Smooth muscle cell (in vitro differentiated cells): ENCODE measurements around the gene SLC11A1. TPM values are rescaled to one million over a fixed set of nuclear protein-coding genes. Genes with fewer than 3 reads are reported as not detected.

Experiments used
- DNase-seq: peaks from one replicate; lab custom pipeline; 2025; ENCODE audit not compliant: unreplicated experiment; lab: John Stamatoyannopoulos, UW
- H2AFZ ChIP-seq: fragments of 200-600 bp; sonication (generic); 2 replicates; pipeline ENCODE4 v1.6.0; 2016; ENCODE audit warnings: antibody characterized with exemption, low read depth, mild to moderate bottlenecking
- H3F3A ChIP-seq: fragments of 200-600 bp; sonication (generic); 2 replicates; pipeline ENCODE4 v1.6.0; 2017; ENCODE audit warnings: antibody characterized with exemption, low read depth
- H3K27ac ChIP-seq: fragments of 200-600 bp; sonication (generic); 2 replicates; pipeline ENCODE4 v1.5.1; 2016; ENCODE audit warnings: low read depth, mild to moderate bottlenecking
- H3K27me3 ChIP-seq: fragments of 200-600 bp; sonication (generic); 2 replicates; pipeline ENCODE4 v1.6.1; 2016; ENCODE audit warnings: low read depth, mild to moderate bottlenecking
- H3K36me3 ChIP-seq: fragments of 200-600 bp; sonication (generic); 2 replicates; pipeline ENCODE4 v1.5.1; 2016; ENCODE audit warnings: low read depth
- H3K4me1 ChIP-seq: fragments of 200-600 bp; sonication (generic); 2 replicates; pipeline ENCODE4 v1.5.1; 2016; ENCODE audit warnings: low read depth
- H3K4me2 ChIP-seq: fragments of 200-600 bp; sonication (generic); 2 replicates; pipeline ENCODE4 v1.6.0; 2016; ENCODE audit warnings: mild to moderate bottlenecking
- H3K4me3 ChIP-seq: fragments of 200-600 bp; sonication (generic); 2 replicates; pipeline ENCODE4 v1.5.1; 2016; ENCODE audit warnings: mild to moderate bottlenecking
- H3K79me2 ChIP-seq: fragments of 200-600 bp; sonication (generic); 2 replicates; pipeline ENCODE4 v1.6.0; 2016; ENCODE audit warnings: low read depth, mild to moderate bottlenecking
- H3K9ac ChIP-seq: fragments of 200-600 bp; sonication (generic); 2 replicates; pipeline ENCODE4 v1.6.0; 2016; ENCODE audit warnings: low read depth
- H3K9me3 ChIP-seq: fragments of 200-600 bp; sonication (generic); replicated peaks from 2 replicates; pipeline ENCODE4 v1.5.1; 2016; ENCODE audit warnings: low read depth
- H4K20me1 ChIP-seq: fragments of 200-600 bp; sonication (generic); 2 replicates; pipeline ENCODE4 v1.6.0; 2016; ENCODE audit warnings: low read depth
- CTCF ChIP-seq: fragments of 200-600 bp; sonication (generic); IDR thresholded peaks from 2 replicates; pipeline ENCODE4 v1.5.1; 2017; ENCODE audit warnings: borderline replicate concordance, mild to moderate bottlenecking, antibody characterized with exemption; ENCODE audit not compliant: insufficient read depth, poor library complexity, severe bottlenecking
- WGBS: methylation state at CpG from one replicate; pipeline ENCODE4 v1.1.7; 2016; ENCODE audit warnings: low lambda C conversion rate; 5-methylcytosine and 5-hydroxymethylcytosine counted together
- polyA plus RNA-seq: library from polyadenylated mRNA; unstranded; fragments of >200 nt; fragmentation: Nextera tagmentation; extraction: Ambion mirVana; gene quantifications from 2 replicates; pipeline ENCODE4 v1.2.1, GENCODE V29; 2016
- total RNA-seq: library from RNA; depleted of rRNA; stranded (reverse); fragments of >200 nt; gene quantifications from 2 replicates; pipeline ENCODE4 v1.2.3, GENCODE V29; 2014

Gene SLC11A1
- total and polyA plus RNA-seq, 2 experiments from 2014 or later, result 0.31 to 0.38 TPM

DNA sequence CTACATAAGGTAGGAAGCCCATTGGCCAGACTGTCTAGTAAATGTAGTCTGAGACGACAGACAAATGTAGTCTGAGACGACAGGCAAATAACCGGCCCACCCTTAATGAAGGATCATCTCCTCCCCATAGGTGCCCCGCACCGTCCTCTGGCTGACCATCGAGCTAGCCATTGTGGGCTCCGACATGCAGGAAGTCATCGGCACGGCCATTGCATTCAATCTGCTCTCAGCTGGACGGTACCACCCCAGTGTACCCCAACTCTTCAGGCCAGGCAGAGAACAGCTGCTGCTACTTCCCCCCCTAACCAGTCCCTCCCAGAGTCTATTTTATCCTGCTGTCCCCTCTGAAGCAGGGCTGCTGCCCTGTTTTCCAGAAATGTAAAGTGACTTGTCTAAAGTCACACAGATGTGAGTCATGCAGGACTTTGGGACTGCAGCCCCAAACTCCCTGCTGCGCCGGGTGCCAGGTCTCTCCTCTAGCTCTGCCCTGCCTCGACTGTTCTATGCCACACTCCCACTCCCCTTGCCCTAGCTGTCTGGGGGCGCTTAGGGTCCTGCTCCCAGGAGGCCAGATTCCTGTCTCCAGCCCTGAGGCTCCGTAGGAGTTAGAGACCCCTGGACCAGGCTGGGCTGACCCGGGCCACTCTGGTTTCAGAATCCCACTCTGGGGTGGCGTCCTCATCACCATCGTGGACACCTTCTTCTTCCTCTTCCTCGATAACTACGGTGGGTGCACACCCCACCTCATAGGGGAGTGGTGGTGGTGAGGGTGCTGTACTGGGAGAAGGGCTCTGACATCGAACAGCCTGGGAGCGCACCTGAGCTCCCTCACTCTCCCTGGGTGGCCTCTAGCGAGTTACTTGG is 4.7 kb downstream of the SLC11A1 start:
- H2AFZ ChIP-seq, result peak overlapping the region; percentile 93
- no peaks in the 10 kb centered on the region for H3K9me3 ChIP-seq
- no peaks in the 10 kb centered on the region for H3F3A ChIP-seq
- H4K20me1 ChIP-seq, result no peaks in the 10 kb centered on the region
- H3K79me2 ChIP-seq, result no peaks in the 10 kb centered on the region
- no peaks in the 10 kb centered on the region for H3K36me3 ChIP-seq
- no peak overlapping the region for H3K27ac ChIP-seq
- no peak for TF ChIP-seq CTCF
- H3K4me3 ChIP-seq, result peak overlapping the region; percentile 43
- DNase-seq, result no peak
- H3K27me3 ChIP-seq, result no peaks in the 10 kb centered on the region
- H3K4me2 ChIP-seq, result peak overlapping the region; percentile 78
- H3K4me1 ChIP-seq, result no peaks in the 10 kb centered on the region
- 83% methylated on average over 23 of the region's 23 CpGs for WGBS
- no peak overlapping the region for H3K9ac ChIP-seq

DNA sequence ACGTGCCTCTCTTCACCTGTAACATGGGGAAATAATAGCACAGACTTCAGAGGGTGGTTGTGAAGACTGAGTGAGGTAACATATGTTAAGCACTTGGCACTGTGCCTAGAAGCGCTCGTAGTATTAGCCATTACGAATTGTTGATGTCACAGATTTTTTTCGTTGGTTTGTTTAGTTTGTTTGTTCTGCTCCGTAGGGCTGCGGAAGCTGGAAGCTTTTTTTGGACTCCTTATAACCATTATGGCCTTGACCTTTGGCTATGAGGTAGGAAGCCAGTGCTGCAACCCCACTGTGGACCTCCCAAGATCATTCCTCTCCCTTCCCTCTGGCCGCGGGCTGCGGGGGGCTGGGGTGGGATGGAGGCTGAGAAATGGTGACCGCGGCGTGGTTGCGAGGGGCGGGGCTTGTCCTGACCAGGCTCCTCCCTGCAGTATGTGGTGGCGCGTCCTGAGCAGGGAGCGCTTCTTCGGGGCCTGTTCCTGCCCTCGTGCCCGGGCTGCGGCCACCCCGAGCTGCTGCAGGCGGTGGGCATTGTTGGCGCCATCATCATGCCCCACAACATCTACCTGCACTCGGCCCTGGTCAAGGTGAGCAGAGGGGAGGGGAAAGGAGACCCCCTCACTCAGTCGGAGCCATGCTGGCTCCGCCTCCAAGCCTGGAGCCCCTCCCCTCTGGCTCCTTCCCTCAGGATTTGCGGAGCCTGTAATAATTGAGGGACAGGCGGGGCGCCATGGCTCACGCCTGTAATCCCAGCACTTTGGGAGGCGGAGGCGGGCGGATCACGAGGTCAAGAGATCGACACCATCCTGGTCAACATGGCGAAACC is 5.5 kb downstream of the SLC11A1 start:
- no peak for TF ChIP-seq CTCF
- no peaks in the 10 kb centered on the region for H3K79me2 ChIP-seq
- H3K4me3 ChIP-seq, result peak overlapping the region; percentile 43
- no peaks in the 10 kb centered on the region for H3K27me3 ChIP-seq
- no peak overlapping the region for H3K9ac ChIP-seq
- DNase-seq, result peak; percentile 27
- H3F3A ChIP-seq, result no peaks in the 10 kb centered on the region
- no peaks in the 10 kb centered on the region for H3K4me1 ChIP-seq
- no peak overlapping the region for H3K27ac ChIP-seq
- no peaks in the 10 kb centered on the region for H3K9me3 ChIP-seq
- no peaks in the 10 kb centered on the region for H3K36me3 ChIP-seq
- peak overlapping the region; percentile 78 for H3K4me2 ChIP-seq
- peak overlapping the region; percentile 93 for H2AFZ ChIP-seq
- no peaks in the 10 kb centered on the region for H4K20me1 ChIP-seq
- 12% methylated on average over 36 of the region's 38 CpGs for WGBS

GRCh38 chr2:218389333-218390150 is 7.5 kb downstream of the SLC11A1 start:
- WGBS, result 96% methylated on average over 17 of the region's 17 CpGs
- Histone ChIP-seq H3F3A (no peaks in the 10 kb centered on the region), H4K20me1 (no peaks in the 10 kb centered on the region), H3K79me2 (no peaks in the 10 kb centered on the region), H3K36me3 (no peaks in the 10 kb centered on the region), H2AFZ (no peak overlapping the region), H3K4me2 (no peak overlapping the region), H3K9me3 (no peaks in the 10 kb centered on the region), H3K9ac (no peak overlapping the region), H3K27me3 (no peaks in the 10 kb centered on the region), H3K27ac (no peak overlapping the region), H3K4me3 (no peak overlapping the region), H3K4me1 (no peaks in the 10 kb centered on the region)
- no peak for TF ChIP-seq CTCF
- no peak for DNase-seq
